Activated naive CD4-positive, alpha-beta T cell treated with anti-CD3 and anti-CD28 coated beads, Interleukin-2, amount 50 U/mL, for 16 hours (primary cell): Measurements from ENCODE around the gene VPS8.

Source experiments
- DNase-seq: peaks from one replicate; pipeline ENCODE4 v3.0.0-alpha.2; 2020

Gene VPS8

GRCh38 chr3:184785890-184786279, 26.1 kb upstream of the VPS8 start:
- DNase-seq: no peak

GRCh38 chr3:184786280-184786941, 25.6 kb upstream of the VPS8 start:
- no peak for DNase-seq

- no peak for DNase-seq
These were observed 23.2 kb upstream of the VPS8 start for GRCh38 chr3:184788751-184789150.

- no peak for DNase-seq
These were observed 22.5 kb upstream of the VPS8 start for GRCh38 chr3:184789314-184789998.

- no peak for DNase-seq
These were observed 20.8 kb upstream of the VPS8 start for GRCh38 chr3:184791171-184791570.

GRCh38 chr3:184795522-184796190, 16.3 kb upstream of the VPS8 start:
- DNase-seq: no peak

- no peak for DNase-seq
These were observed 15.4 kb upstream of the VPS8 start for GRCh38 chr3:184796551-184796950.

GRCh38 chr3:184796954-184797353, 15.0 kb upstream of the VPS8 start:
- no peak for DNase-seq

GRCh38 chr3:184798120-184798519, 13.8 kb upstream of the VPS8 start:
- DNase-seq: no peak

- no peak for DNase-seq
These were observed 11.5 kb upstream of the VPS8 start for GRCh38 chr3:184800349-184800930.

- no peak for DNase-seq
These were observed 10.7 kb upstream of the VPS8 start for GRCh38 chr3:184801241-184801785.

GRCh38 chr3:184802150-184802549, 9.8 kb upstream of the VPS8 start:
- no peak for DNase-seq

GRCh38 chr3:184804801-184805200, 7.2 kb upstream of the VPS8 start:
- DNase-seq: no peak

GRCh38 chr3:184805351-184806038, 6.5 kb upstream of the VPS8 start:
- DNase-seq: no peak

GRCh38 chr3:184806567-184807271, 5.2 kb upstream of the VPS8 start:
- DNase-seq: no peak

GRCh38 chr3:184807549-184807948, 4.4 kb upstream of the VPS8 start:
- DNase-seq: no peak

- no peak for DNase-seq
These were observed 3.9 kb upstream of the VPS8 start for GRCh38 chr3:184808021-184808420.

GRCh38 chr3:184810146-184810545, 1.8 kb upstream of the VPS8 start:
- no peak for DNase-seq

GRCh38 chr3:184811034-184811433, 932 bp upstream of the VPS8 start:
- DNase-seq: no peak

GRCh38 chr3:184811663-184811998, 335 bp upstream of the VPS8 start:
- no peak for DNase-seq

- peak; percentile 37 for DNase-seq
These were observed 686 bp downstream of the VPS8 start for GRCh38 chr3:184812662-184813042.

GRCh38 chr3:184813357-184813756, 1.4 kb downstream of the VPS8 start:
- no peak for DNase-seq
